ENCODE results near the gene CDIPT.
A peak's percentile ranks its signal among the peaks of the same experiment; 100 is the strongest.

The CDIPT gene

DNA sequence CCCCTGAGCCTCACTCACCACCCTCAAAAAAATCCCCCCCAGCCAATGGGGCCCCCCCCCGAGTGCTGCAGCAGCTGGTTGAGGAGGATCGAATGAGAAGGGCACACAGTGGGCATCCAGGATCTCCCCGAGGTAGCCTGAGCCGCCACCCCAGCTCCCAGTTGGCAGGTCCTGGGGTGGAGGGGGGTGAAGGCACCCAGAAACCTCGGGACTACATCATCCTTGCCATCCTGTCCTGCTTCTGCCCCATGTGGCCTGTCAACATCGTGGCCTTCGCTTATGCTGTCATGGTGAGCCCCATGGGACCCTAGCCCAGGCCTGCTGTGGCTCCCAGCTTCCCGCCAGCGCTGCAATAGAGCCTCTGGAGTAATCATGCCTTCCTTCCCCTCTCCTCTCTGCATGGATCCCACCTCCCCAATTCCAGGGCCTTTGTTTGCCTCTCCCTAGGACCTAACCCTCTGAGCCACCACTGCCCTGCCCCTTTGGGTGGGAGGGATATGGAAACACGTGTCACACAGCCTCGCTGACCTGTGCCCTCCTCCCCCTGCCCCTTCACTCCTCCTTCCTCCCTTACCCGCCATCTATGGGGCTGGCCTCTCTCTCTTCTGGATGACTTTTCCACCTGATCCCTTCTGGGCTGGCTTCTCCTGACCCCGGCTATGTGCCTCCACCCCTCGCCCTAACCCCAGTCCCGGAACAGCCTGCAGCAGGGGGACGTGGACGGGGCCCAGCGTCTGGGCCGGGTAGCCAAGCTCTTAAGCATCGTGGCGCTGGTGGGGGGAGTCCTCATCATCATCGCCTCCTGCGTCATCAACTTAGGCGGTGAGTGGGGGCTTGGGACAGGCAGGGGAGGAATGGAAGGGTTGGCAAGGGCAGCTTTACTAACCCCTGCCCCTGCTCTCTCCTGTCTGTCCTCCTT is 49.1 kb downstream of the CDIPT start:
- no peaks in the 10 kb centered on the region for H3K27me3 ChIP-seq (replicated peaks; ENCODE audit: control insufficient read depth, insufficient read depth, low read length, poor library complexity, severe bottlenecking)
- H3K4me1 ChIP-seq (ENCODE audit: control insufficient read depth, insufficient read depth, low read length, poor library complexity, severe bottlenecking): peaks cover 55% of the 10 kb centered on the region
- no peak overlapping the region for H3K4me3 ChIP-seq (ENCODE audit: insufficient read depth, low read depth, low read length, poor library complexity, severe bottlenecking)
- no peaks in the 10 kb centered on the region for H3K9me3 ChIP-seq (ENCODE audit: control insufficient read depth, low read length)
- H3K36me3 ChIP-seq (ENCODE audit: control insufficient read depth, insufficient read depth, low read length): peaks cover 11% of the 10 kb centered on the region
- DNase-seq: no peak
- H3K27ac ChIP-seq (ENCODE audit: insufficient read depth, low read length, poor library complexity, severe bottlenecking): peak overlapping the region; percentile 84

DNA sequence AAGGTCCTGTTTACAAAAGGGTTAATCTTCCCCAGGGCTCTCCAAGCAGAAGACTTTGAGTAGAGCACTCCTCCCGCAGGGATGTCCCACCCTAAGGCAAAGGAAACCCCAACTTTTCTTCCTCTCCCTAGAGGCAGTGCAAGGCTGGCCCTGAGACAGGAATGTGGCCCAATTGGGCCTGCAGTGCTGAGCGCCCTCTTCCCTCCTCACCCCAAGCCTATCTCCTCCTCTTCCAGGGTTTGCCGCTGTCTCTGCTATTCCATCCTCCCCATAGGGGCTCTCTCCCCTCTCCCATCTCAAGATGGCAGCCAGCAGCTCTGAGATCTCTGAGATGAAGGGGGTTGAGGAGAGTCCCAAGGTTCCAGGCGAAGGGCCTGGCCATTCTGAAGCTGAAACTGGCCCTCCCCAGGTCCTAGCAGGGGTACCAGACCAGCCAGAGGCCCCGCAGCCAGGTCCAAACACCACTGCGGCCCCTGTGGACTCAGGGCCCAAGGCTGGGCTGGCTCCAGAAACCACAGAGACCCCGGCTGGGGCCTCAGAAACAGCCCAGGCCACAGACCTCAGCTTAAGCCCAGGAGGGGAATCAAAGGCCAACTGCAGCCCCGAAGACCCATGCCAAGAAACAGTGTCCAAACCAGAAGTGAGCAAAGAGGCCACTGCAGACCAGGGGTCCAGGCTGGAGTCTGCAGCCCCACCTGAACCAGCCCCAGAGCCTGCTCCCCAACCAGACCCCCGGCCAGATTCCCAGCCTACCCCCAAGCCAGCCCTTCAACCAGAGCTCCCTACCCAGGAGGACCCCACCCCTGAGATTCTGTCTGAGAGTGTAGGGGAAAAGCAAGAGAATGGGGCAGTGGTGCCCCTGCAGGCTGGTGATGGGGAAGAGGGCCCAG is 50.0 kb downstream of the CDIPT start:
- H3K4me1 ChIP-seq (ENCODE audit: control insufficient read depth, insufficient read depth, low read length, poor library complexity, severe bottlenecking): peaks cover 62% of the 10 kb centered on the region
- H3K9me3 ChIP-seq (ENCODE audit: control insufficient read depth, low read length): no peaks in the 10 kb centered on the region
- H3K4me3 ChIP-seq (ENCODE audit: insufficient read depth, low read depth, low read length, poor library complexity, severe bottlenecking): no peak overlapping the region

DNA sequence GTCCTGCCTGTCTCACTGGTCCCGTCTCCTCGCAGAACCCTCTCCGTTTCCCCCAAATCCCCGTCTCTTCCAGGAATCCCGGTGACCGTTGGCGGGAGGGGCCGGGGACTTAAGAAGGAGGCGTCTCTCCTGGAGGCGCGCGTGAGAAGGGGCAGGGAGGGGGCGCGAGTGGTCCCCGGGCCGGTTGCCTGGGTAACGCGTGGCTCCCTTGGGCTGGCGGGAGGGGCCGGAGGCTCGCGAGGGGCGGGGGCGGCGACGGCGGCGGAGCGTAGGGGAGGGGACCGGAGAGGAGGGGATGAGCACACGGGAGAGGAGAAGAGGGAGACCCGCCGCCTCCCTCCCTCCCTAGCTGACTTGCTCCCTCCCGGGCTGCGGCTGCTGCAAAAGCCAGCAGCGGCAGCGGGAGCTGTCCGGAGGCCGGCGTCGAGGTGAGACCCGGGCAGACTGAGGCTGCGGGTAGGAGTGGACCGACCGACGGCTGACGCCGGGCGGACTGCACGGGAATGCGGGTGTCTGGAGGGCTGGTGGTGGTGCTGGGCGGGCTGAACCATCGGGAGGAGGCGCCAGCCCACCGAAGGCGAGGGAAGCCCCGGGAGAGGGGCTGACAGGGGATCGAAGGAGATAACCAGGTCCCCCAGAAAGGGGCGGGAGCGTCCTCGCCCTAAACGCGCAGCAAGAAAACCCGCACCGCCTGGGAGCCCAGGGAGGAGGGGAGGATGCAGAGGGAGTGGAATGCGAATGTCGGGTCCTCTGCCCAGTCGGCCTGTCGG is 50.9 kb downstream of the CDIPT start, which contains the start of gene PRRT2:
Gene PRRT2, plus strand, starts transcription at position 298 of the 770 bp plus-strand sequence. CDS start 862 bp downstream, outside the sequence.
- Histone ChIP-seq H3K27ac (ENCODE audit: insufficient read depth, low read length, poor library complexity, severe bottlenecking) (peak within 1 kb of the TSS; percentile 85), H3K4me1 (ENCODE audit: control insufficient read depth, insufficient read depth, low read length, poor library complexity, severe bottlenecking) (peaks cover 64% of the 10 kb centered on the region), H3K4me3 (ENCODE audit: insufficient read depth, low read depth, low read length, poor library complexity, severe bottlenecking) (peak within 1 kb of the TSS; percentile 75), H3K27me3 (replicated peaks; ENCODE audit: control insufficient read depth, insufficient read depth, low read length, poor library complexity, severe bottlenecking) (no peaks in the 10 kb centered on the region), H3K9me3 (ENCODE audit: control insufficient read depth, low read length) (no peaks in the 10 kb centered on the region), H3K36me3 (ENCODE audit: control insufficient read depth, insufficient read depth, low read length) (peaks cover 7% of the 10 kb centered on the region)
- DNase-seq: peak in 1 of 3 donors; percentile 51

More for the DNA sequence above, 50.0 kb downstream of the CDIPT start:
- Histone ChIP-seq H3K36me3 (ENCODE audit: control insufficient read depth, insufficient read depth, low read length) (peaks cover 7% of the 10 kb centered on the region), H3K27ac (ENCODE audit: insufficient read depth, low read length, poor library complexity, severe bottlenecking) (no peak overlapping the region), H3K27me3 (replicated peaks; ENCODE audit: control insufficient read depth, insufficient read depth, low read length, poor library complexity, severe bottlenecking) (no peaks in the 10 kb centered on the region)
- no peak for DNase-seq

DNA sequence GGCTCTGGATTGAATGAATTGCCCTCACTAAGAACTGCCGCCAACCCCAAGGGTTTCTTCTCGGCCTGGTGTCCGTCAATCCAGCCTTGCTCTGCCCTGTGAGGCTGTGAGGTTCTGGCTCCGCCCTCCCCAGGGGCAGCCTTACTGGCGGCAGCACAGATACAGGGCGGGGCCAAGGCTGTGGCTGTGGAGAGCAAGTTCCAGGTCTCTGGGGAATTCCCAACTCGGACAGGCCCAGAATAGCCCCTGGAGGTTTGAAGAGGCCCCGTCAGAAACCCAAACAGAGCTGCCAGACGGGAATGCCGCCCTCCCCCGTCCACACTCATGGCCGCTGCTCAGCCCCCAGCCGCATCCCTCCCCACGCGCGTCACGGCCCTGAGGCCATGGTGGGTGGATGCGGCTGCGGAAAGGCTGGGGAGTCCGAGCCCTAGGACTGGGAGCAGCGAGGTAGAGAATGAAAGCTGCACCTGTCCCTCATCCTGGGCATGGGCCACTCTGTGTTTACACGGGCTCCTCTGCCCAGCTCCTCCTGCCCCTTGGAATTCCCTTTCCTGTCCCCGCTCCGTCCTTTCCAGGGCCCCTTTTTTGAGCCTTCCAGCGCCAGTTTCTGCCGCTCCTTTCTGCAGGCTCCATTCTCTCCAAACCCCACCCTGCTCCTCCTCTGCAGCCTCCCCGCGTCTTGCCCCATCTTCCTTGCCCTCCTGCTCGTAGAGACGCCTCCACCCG is 51.7 kb downstream of the CDIPT start:
- peak; percentile 60 to 70 (median 62) for DNase-seq
- H3K4me1 ChIP-seq (ENCODE audit: control insufficient read depth, insufficient read depth, low read length, poor library complexity, severe bottlenecking): peaks cover 63% of the 10 kb centered on the region
- H3K36me3 ChIP-seq (ENCODE audit: control insufficient read depth, insufficient read depth, low read length): peaks cover 7% of the 10 kb centered on the region
- H3K27me3 ChIP-seq (replicated peaks; ENCODE audit: control insufficient read depth, insufficient read depth, low read length, poor library complexity, severe bottlenecking): no peaks in the 10 kb centered on the region
- no peaks in the 10 kb centered on the region for H3K9me3 ChIP-seq (ENCODE audit: control insufficient read depth, low read length)
- peak overlapping the region; percentile 85 for H3K27ac ChIP-seq (ENCODE audit: insufficient read depth, low read length, poor library complexity, severe bottlenecking)
- H3K4me3 ChIP-seq (ENCODE audit: insufficient read depth, low read depth, low read length, poor library complexity, severe bottlenecking): peak overlapping the region; percentile 75

DNA sequence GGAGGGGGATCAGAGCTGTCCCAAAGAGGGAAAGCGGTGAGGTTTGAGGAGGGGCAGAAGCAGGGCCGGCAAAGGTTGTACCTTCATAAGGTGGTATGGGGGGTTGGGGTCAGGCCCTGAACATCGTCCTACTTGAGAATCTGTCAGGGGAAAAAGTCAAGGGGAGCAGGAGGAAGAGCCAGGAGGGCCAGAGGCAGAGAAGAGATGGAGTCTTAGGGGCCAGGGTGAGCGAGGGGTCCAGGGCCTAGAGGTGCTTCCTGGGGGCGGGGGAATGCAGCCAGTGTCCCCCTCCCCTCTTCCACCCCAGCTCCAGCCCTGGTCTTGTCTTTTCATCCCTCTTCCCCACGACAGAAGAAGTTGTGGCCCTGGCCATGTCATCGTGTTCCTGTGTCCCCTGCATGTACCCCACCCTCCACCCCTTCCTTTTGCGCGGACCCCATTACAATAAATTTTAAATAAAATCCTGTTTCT is 52.3 kb downstream of the CDIPT start:
- no peaks in the 10 kb centered on the region for H3K27me3 ChIP-seq (replicated peaks; ENCODE audit: control insufficient read depth, insufficient read depth, low read length, poor library complexity, severe bottlenecking)
- DNase-seq: no peak
- peaks cover 63% of the 10 kb centered on the region for H3K4me1 ChIP-seq (ENCODE audit: control insufficient read depth, insufficient read depth, low read length, poor library complexity, severe bottlenecking)
- no peaks in the 10 kb centered on the region for H3K9me3 ChIP-seq (ENCODE audit: control insufficient read depth, low read length)
- peak overlapping the region; percentile 85 for H3K27ac ChIP-seq (ENCODE audit: insufficient read depth, low read length, poor library complexity, severe bottlenecking)
- H3K36me3 ChIP-seq (ENCODE audit: control insufficient read depth, insufficient read depth, low read length): peaks cover 7% of the 10 kb centered on the region
- H3K4me3 ChIP-seq (ENCODE audit: insufficient read depth, low read depth, low read length, poor library complexity, severe bottlenecking): peak overlapping the region; percentile 75

DNA sequence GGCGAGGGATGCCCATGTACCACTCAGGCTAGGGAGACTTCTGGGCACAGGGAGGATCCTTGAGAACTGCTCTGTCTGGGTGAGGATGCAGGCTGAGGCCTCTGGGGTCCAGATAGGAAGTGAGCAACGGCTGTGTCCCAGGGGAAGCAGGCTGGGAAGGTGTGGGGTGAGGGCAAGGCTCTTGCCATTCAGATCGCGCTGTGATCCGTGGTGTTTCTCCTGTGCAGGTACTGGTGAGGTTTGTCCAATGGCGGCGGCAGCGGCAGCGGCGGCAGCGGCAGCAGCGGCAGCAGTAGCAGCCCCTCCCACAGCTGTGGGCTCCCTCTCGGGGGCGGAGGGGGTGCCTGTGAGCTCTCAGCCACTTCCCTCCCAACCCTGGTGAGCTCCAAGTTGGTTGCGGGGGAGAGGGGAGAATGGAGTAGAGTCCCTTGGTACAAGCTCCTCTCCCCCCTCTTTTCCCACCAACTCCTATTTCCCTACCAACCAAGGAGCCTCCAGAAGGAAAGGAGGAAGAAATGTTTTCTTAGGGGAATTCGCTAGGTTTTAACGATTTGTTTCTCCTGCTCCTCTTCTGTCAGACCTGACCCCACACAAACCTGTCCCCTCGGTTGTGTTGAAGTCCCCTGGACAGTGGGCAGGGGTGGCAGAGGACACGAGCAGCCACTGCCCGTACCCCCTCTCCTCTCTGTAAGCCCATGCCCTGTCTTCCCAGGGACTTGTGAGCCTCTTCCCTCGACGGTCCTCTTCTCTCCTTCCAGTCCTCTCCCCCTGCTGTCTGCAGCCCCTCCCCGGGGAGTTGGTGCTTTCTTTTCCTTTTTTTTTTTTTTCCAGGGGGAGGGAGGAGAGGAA is 53.0 kb downstream of the CDIPT start:
- Histone ChIP-seq H3K9me3 (ENCODE audit: control insufficient read depth, low read length) (no peaks in the 10 kb centered on the region), H3K27me3 (replicated peaks; ENCODE audit: control insufficient read depth, insufficient read depth, low read length, poor library complexity, severe bottlenecking) (no peaks in the 10 kb centered on the region), H3K27ac (ENCODE audit: insufficient read depth, low read length, poor library complexity, severe bottlenecking) (peak overlapping the region; percentile 85), H3K4me3 (ENCODE audit: insufficient read depth, low read depth, low read length, poor library complexity, severe bottlenecking) (peak overlapping the region; percentile 75), H3K4me1 (ENCODE audit: control insufficient read depth, insufficient read depth, low read length, poor library complexity, severe bottlenecking) (peaks cover 59% of the 10 kb centered on the region), H3K36me3 (ENCODE audit: control insufficient read depth, insufficient read depth, low read length) (peaks cover 7% of the 10 kb centered on the region)
- DNase-seq: peak in 1 of 3 donors; percentile 25

DNA sequence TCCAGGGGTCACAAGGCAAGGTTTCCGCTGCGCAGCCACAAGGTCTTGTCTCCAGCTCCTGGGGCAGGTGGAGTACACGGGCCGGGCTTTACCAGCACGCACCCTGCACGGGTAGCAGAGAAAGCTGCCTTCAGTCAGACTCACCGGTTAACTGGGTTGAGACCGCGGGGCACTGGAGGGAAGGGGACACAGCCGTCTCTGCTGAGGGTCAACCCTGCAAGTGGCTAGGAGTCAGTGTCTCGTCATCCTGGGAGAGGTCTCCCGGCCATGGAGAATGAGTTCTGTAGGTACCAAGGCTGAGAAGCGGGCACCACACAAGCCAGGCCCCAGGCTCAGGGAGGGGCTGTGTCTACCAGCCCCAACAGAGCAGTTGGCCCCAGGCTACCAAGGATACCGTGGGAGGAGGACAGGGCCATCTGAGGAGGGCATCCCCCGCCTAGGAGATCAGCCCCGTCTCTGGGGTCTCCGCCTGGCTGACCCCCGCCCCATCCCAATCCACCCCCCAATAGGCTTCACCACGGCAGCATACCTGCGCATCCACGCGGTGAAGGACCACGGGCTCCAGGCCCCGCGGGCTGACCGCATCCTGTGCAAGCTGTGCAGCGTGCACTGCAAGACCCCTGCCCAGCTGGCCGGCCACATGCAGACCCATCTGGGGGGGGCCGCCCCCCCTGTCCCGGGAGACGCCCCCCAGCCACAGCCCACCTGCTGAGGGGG is 53.8 kb downstream of the CDIPT start:
- Histone ChIP-seq H3K4me3 (ENCODE audit: insufficient read depth, low read depth, low read length, poor library complexity, severe bottlenecking) (peak overlapping the region; percentile 75), H3K36me3 (ENCODE audit: control insufficient read depth, insufficient read depth, low read length) (peaks cover 7% of the 10 kb centered on the region), H3K9me3 (ENCODE audit: control insufficient read depth, low read length) (no peaks in the 10 kb centered on the region), H3K27ac (ENCODE audit: insufficient read depth, low read length, poor library complexity, severe bottlenecking) (peak overlapping the region; percentile 85), H3K27me3 (replicated peaks; ENCODE audit: control insufficient read depth, insufficient read depth, low read length, poor library complexity, severe bottlenecking) (no peaks in the 10 kb centered on the region), H3K4me1 (ENCODE audit: control insufficient read depth, insufficient read depth, low read length, poor library complexity, severe bottlenecking) (peaks cover 59% of the 10 kb centered on the region)
- no peak for DNase-seq
